ENCODE data around the gene ZGPAT.

DNA sequence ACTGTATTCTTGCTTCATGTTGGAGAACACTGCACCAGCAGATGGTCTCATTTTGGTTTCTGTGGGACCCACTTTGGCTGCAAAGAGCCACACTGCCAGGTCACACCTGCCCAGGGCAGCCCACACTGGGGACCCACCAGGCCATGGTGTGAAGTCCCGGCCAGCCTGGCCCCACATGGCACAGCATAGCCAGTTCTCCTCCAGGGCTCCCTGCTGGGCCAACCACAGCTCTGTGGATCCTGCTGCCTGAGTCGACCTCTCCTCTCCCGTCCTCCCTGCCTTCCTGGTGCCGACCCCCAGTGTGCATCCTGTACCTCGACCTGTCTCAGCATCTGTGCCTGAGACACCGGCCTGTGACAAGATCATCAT is 3.1 kb upstream of the ZGPAT start:
- TF ChIP-seq, protein P1, sequence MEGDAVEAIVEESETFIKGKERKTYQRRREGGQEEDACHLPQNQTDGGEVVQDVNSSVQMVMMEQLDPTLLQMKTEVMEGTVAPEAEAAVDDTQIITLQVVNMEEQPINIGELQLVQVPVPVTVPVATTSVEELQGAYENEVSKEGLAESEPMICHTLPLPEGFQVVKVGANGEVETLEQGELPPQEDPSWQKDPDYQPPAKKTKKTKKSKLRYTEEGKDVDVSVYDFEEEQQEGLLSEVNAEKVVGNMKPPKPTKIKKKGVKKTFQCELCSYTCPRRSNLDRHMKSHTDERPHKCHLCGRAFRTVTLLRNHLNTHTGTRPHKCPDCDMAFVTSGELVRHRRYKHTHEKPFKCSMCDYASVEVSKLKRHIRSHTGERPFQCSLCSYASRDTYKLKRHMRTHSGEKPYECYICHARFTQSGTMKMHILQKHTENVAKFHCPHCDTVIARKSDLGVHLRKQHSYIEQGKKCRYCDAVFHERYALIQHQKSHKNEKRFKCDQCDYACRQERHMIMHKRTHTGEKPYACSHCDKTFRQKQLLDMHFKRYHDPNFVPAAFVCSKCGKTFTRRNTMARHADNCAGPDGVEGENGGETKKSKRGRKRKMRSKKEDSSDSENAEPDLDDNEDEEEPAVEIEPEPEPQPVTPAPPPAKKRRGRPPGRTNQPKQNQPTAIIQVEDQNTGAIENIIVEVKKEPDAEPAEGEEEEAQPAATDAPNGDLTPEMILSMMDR (IDR thresholded peaks at IDR 0.05) = no peak
- no peak for TF ChIP-seq POLR2A (IDR thresholded peaks at IDR 0.05)

All from right lobe of liver (tissue), 4 donors.